BJ (cell line): Measurements from ENCODE around the gene RNU6-1. TPM values are rescaled to one million over a fixed set of nuclear protein-coding genes. Genes with fewer than 3 reads are reported as not detected.

Experiments
- CTCF ChIA-PET: fragments of 350-600 bp; formaldehyde crosslinking; extraction: SDS; loops from one replicate; lab custom pipeline; 2021; ENCODE audit warnings: antibody characterized with exemption, inconsistent platforms; lab: Yijun Ruan, JAX
- POLR2A ChIA-PET: fragments of 300-600 bp; sonication (Branson Sonifier 250); formaldehyde crosslinking; extraction: SDS; loops from one replicate; lab custom pipeline; 2021; ENCODE audit warnings: antibody characterized with exemption; lab: Charles Lee
- DNase-seq: peaks from one replicate; pipeline ENCODE4 v3.0.0-alpha.2; 2011; ENCODE audit warnings: low read depth
- H3K27me3 ChIP-seq: 2 replicates; pipeline ENCODE4 v1.6.0; 2011; ENCODE audit warnings: low read length; ENCODE audit not compliant: control insufficient read depth, insufficient read depth
- H3K36me3 ChIP-seq: 2 replicates; pipeline ENCODE4 v1.5.1; 2011; ENCODE audit warnings: low read length; ENCODE audit not compliant: control insufficient read depth, insufficient read depth
- H3K4me3 ChIP-seq: 2 replicates; pipeline ENCODE4 v1.5.1; 2011; ENCODE audit warnings: low read depth, mild to moderate bottlenecking, control low read depth, low read length
- CTCF ChIP-seq: IDR thresholded peaks from 2 replicates; pipeline ENCODE4 v1.5.1; 2011; ENCODE audit warnings: low read depth, mild to moderate bottlenecking, control low read depth, inconsistent platforms, low read length, moderate library complexity; ENCODE audit not compliant: insufficient read depth
- polyA plus RNA-seq: library from polyadenylated mRNA; depleted of rRNA; stranded (reverse); fragments of >200 nt; gene quantifications from 2 replicates; pipeline ENCODE4 v1.2.3, GENCODE V29; 2011

Gene RNU6-1
- polyA plus RNA-seq, 1 experiment = not detected

- no peak for TF ChIP-seq CTCF
- CTCF ChIA-PET = interaction anchor here (0.8 to 2.4 kb wide), 2 partner anchors 11 to 1072 kb away, joined by 3 to 10 read pairs; no protein-coding TSS in a partner anchor
- Histone ChIP-seq H3K27me3 (no peaks in the 10 kb centered on the region), H3K36me3 (no peaks in the 10 kb centered on the region), H3K4me3 (no peak overlapping the region)
- POLR2A ChIA-PET = no interaction called here
- DNase-seq = no peak
Measured at GRCh38 chr15:67852418-67852817, 12.6 kb upstream of the RNU6-1 start.

- no peak overlapping the region for H3K4me3 ChIP-seq
- TF ChIP-seq CTCF = no peak
- CTCF ChIA-PET = no interaction called here
- POLR2A ChIA-PET = no interaction called here
- H3K27me3 ChIP-seq = no peaks in the 10 kb centered on the region
- H3K36me3 ChIP-seq = no peaks in the 10 kb centered on the region
- DNase-seq = no peak
Measured at GRCh38 chr15:67850994-67851571, 11.2 kb upstream of the RNU6-1 start.

- ChIA-PET CTCF (no interaction called here), POLR2A (no interaction called here)
- Histone ChIP-seq H3K27me3 (no peaks in the 10 kb centered on the region), H3K36me3 (no peaks in the 10 kb centered on the region), H3K4me3 (no peak overlapping the region)
- no peak for DNase-seq
- TF ChIP-seq CTCF = no peak
Measured at GRCh38 chr15:67850336-67850735, 10.5 kb upstream of the RNU6-1 start.

GRCh38 chr15:67849538-67849937 lies 9.7 kb upstream of the RNU6-1 start:
- no peaks in the 10 kb centered on the region for H3K27me3 ChIP-seq
- H3K4me3 ChIP-seq = no peak overlapping the region
- ChIA-PET CTCF (no interaction called here), POLR2A (no interaction called here)
- no peak for TF ChIP-seq CTCF
- no peak for DNase-seq
- no peaks in the 10 kb centered on the region for H3K36me3 ChIP-seq

GRCh38 chr15:67845974-67846373 lies 6.1 kb upstream of the RNU6-1 start:
- ChIA-PET POLR2A (no interaction called here), CTCF (interaction anchor here (0.6 to 1.2 kb wide), 2 partner anchors 14 to 17 kb away, joined by 3 to 5 read pairs; no protein-coding TSS in a partner anchor)
- no peak for TF ChIP-seq CTCF
- Histone ChIP-seq H3K36me3 (no peaks in the 10 kb centered on the region), H3K4me3 (no peak overlapping the region), H3K27me3 (no peaks in the 10 kb centered on the region)
- DNase-seq = no peak
